Uterus (tissue), 2 donors: Measurements from ENCODE around the gene SBF2.

Source experiments
- CTCF ChIP-seq, 4 experiments: fragments of 200-600 bp in 2 of 4; fragments of 450-650 bp in 2 of 4; sonication (generic) in 2 of 4; IDR thresholded peaks; one replicate each; pipeline ENCODE4 v1.5.1; 2016 to 2019; ENCODE audit warnings: antibody characterized with exemption in 4 of 4, mild to moderate bottlenecking in 2 of 4, moderate library complexity in 1 of 4
- POLR2A ChIP-seq, 2 donors: fragments of 450-650 bp; IDR thresholded peaks; one replicate each; pipeline ENCODE4 v1.6.1; 2016; ENCODE audit warnings: antibody characterized with exemption in 2 of 2, mild to moderate bottlenecking in 1 of 2, moderate library complexity in 1 of 2

DNA sequence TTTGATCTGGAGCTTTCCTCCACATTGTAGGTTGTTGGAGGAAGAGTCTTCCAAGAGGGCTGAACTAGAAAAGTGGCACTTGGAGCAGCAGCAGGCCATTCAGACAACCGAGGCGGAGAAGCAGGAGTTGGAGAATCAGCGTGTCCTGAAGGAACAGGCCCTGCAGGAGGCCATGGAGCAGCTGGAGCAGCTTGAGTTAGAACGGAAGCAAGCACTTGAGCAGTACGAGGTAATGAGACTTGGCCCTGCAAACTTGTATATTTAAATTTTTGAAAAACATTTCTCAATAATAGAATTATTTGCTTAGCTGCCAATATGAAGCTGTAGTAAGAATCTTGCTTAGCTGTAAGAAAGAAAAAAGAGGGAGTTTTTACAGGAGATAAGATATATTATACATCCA lies 546.2 kb downstream of the SBF2 start:
- TF ChIP-seq CTCF (IDR thresholded peaks at IDR 0.05), result no peak
- TF ChIP-seq POLR2A (IDR thresholded peaks at IDR 0.05), result no peak
